H1 (cell line): ENCODE measurements around the gene ADO. TPM values are rescaled to one million over a fixed set of nuclear protein-coding genes. Genes with fewer than 3 reads are reported as not detected.

ENCODE experiments used
- BRCA1 ChIP-seq: IDR thresholded peaks from 2 replicates; pipeline ENCODE4 v1.6.1; 2012; ENCODE audit warnings: low read depth, low read length, improper control_type of control experiment
- CBX8 ChIP-seq: fragments of 300-800, 300-1000 bp; sonication (generic); IDR thresholded peaks from 2 replicates; pipeline ENCODE4 v1.7.1; 2016; ENCODE audit warnings: low read depth, low read length, borderline replicate concordance
- CHD2 ChIP-seq: IDR thresholded peaks from 2 replicates; pipeline ENCODE4 v1.6.1; 2012; ENCODE audit warnings: low read length, improper control_type of control experiment
- EGR1 ChIP-seq: IDR thresholded peaks from 2 replicates; pipeline ENCODE4 v1.6.1; 2011; ENCODE audit warnings: low read depth, low read length, borderline replicate concordance
- HDAC2 ChIP-seq, 2 experiments: fragments of 300-600 bp in 1 of 2; sonication (generic) in 1 of 2; IDR thresholded peaks; 2 replicates each; pipeline ENCODE4 v1.6.1; 2011 to 2012; ENCODE audit warnings: low read depth in 2 of 2, low read length in 2 of 2, mild to moderate bottlenecking in 2 of 2, moderate library complexity in 2 of 2, borderline replicate concordance in 1 of 2, inconsistent platforms in 1 of 2
- JUN ChIP-seq: IDR thresholded peaks from 2 replicates; pipeline ENCODE4 v1.6.1; 2011; ENCODE audit warnings: low read depth, mild to moderate bottlenecking, improper control_type of control experiment, low read length
- JUND ChIP-seq: IDR thresholded peaks from 2 replicates; pipeline ENCODE4 v1.6.1; 2011; ENCODE audit warnings: mild to moderate bottlenecking, improper control_type of control experiment, low read length
- KDM1A ChIP-seq: fragments of 200-600, 300-600 bp; sonication (generic); IDR thresholded peaks from 2 replicates; pipeline ENCODE4 v1.7.1; 2016; ENCODE audit warnings: mild to moderate bottlenecking, low read length, borderline replicate concordance
- MAFK ChIP-seq: IDR thresholded peaks from 2 replicates; pipeline ENCODE4 v1.6.1; 2012; ENCODE audit warnings: low read depth, mild to moderate bottlenecking, improper control_type of control experiment, low read length
- PHF8 ChIP-seq: fragments of 200-600 bp; sonication (generic); conservative IDR thresholded peaks from 2 replicates; pipeline ENCODE4 v1.7.1; 2012; ENCODE audit warnings: low read depth, mild to moderate bottlenecking, inconsistent platforms, low read length, moderate library complexity
- POLR2A ChIP-seq, 2 experiments: IDR thresholded peaks; 1 replicate in 1 of 2; 2 replicates in 1 of 2; pipeline ENCODE4 v1.6.1; 2011; ENCODE audit warnings: low read depth in 2 of 2, low read length in 2 of 2, mild to moderate bottlenecking in 2 of 2; ENCODE audit errors: control extremely low read depth in 1 of 2
- POLR2AphosphoS5 ChIP-seq: IDR thresholded peaks from 2 replicates; pipeline ENCODE4 v1.6.1; 2011; ENCODE audit warnings: low read depth, low read length
- POU5F1 ChIP-seq: IDR thresholded peaks from 2 replicates; pipeline ENCODE4 v1.6.1; 2011; ENCODE audit warnings: low read depth, mild to moderate bottlenecking, low read length, moderate library complexity
- RAD21 ChIP-seq, 2 experiments: IDR thresholded peaks in 1 of 2; conservative IDR thresholded peaks in 1 of 2; 2 replicates each; pipeline ENCODE4 v1.6.1; 2011; ENCODE audit warnings: low read depth in 2 of 2, low read length in 2 of 2, improper control_type of control experiment in 1 of 2, inconsistent platforms in 1 of 2, mild to moderate bottlenecking in 1 of 2, moderate library complexity in 1 of 2
- SIRT6 ChIP-seq: IDR thresholded peaks from one replicate; pipeline ENCODE4 v1.7.1; 2012; ENCODE audit warnings: low read length, inconsistent platforms
- SP1 ChIP-seq: IDR thresholded peaks from 2 replicates; pipeline ENCODE4 v1.6.1; 2011; ENCODE audit warnings: low read depth, low read length
- SP2 ChIP-seq: IDR thresholded peaks from 2 replicates; pipeline ENCODE4 v1.6.1; 2012; ENCODE audit warnings: mild to moderate bottlenecking, low read length, inconsistent platforms
- SRF ChIP-seq: IDR thresholded peaks from 2 replicates; pipeline ENCODE4 v1.6.1; 2011; ENCODE audit warnings: mild to moderate bottlenecking, low read depth, low read length, moderate library complexity
- TAF7 ChIP-seq: optimal IDR thresholded peaks from 2 replicates; pipeline ENCODE3; 2011; ENCODE audit warnings: low read depth, mild to moderate bottlenecking, inconsistent platforms, low read length, moderate library complexity, borderline replicate concordance
- TBP ChIP-seq: IDR thresholded peaks from 2 replicates; pipeline ENCODE4 v1.6.1; 2011; ENCODE audit warnings: low read depth, low read length, improper control_type of control experiment
- TEAD4 ChIP-seq: IDR thresholded peaks from 2 replicates; pipeline ENCODE4 v1.6.1; 2012; ENCODE audit warnings: low read depth, low read length, inconsistent platforms, mixed read lengths
- polyA plus RNA-seq, 7 experiments: library from polyadenylated mRNA; depleted of rRNA in 3 of 7; stranded (reverse) in 5 of 7; unstranded in 2 of 7; fragments of >200 nt in 5 of 7; fragments of 200-250 nt in 2 of 7; gene quantifications; 1 replicate in 5 of 7; 2 replicates in 1 of 7; 4 replicates in 1 of 7; pipeline versions ENCODE4 v1.2.1 to v1.2.3, GENCODE V29; 2011 to 2013; ENCODE audit warnings: missing spikeins in 2 of 7, mixed read lengths in 2 of 7
- total RNA-seq: library from RNA; stranded (reverse); fragmentation: NEBNext Ultra II Directional; extraction: Animal tissue kit (Norgen Biotek cat#: 25700); gene quantifications from 2 replicates; pipeline ENCODE4 v1.2.1, GENCODE V29; 2021
- TF ChIP-seq, protein P1 (sequence below): IDR thresholded peaks from 2 replicates; pipeline ENCODE4 v1.6.1; 2012; ENCODE audit warnings: inconsistent platforms
- TF ChIP-seq, protein P2 (sequence below): IDR thresholded peaks from 2 replicates; pipeline ENCODE4 v1.6.1; 2011; ENCODE audit warnings: low read length, improper control_type of control experiment

Gene ADO
- total and polyA plus RNA-seq, 2 of the 8 experiments (the other 6 are each of a cell fraction or from before 2014, with no cell fraction given), result 18.7 to 27.9 TPM

DNA sequence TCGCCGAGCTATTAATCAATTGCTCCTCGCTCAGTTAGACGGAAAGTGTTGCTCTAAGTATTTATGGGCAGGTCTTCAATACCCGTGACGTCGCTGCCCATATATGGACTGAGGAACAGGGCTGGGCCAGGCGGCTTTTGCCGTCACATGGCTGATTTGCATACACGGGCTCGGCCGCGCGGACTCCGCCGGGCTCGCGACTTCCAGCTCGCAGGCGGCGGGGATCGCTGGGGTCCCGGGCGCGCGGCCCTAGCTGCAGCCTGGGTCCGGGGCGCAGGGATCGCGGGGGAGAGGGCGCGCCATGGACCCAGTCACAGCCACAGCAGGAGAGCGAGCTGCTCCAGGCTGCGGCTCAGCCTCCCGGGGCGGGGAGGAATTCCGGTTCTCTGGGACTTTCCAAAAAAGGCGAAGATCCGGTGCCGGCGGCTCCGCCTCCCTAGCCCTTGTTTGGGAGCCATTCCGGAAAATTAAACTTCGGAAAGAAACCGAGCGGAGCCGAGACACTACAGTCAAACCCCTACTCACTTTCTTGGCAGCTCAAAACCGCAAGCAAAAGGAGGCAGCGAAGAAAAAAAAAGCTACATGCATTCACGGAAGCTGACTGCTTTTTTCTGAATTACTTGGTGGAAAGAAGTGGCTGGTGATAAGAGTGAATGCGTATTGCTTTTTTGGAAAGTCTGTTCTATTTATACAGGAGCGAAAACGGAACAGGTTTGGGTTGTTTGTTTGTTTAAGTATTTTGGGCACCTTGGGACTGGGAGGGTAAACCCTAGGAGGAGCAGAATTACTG is 12.0 kb downstream of the ADO start, which contains the start of gene EGR2 (continued):
- no peak for TF ChIP-seq HDAC2 (IDR thresholded peaks at IDR 0.05; ENCODE audit: borderline replicate concordance in 1 of 2, low read depth in 2 of 2, low read length in 2 of 2)
- TF ChIP-seq JUN, result no peak
- TF ChIP-seq SP2, result no peak
- TF ChIP-seq TBP, result peak; percentile 79
- TF ChIP-seq PHF8, result peak; percentile 93
- no peak for TF ChIP-seq EGR1
- TF ChIP-seq MAFK, result no peak
- TF ChIP-seq RAD21 (IDR thresholded peaks at IDR 0.05 in 1 of 2, conservative IDR thresholded peaks at IDR 0.05 in 1 of 2; ENCODE audit: low read depth in 2 of 2, low read length in 2 of 2), result peak in 1 of 2 experiments; percentile 1; a peak in 1 of 4 replicates
- no peak for TF ChIP-seq CHD2
- peak; percentile 53 to 72 for TF ChIP-seq POLR2A (IDR thresholded peaks at IDR 0.05; ENCODE audit: control extremely low read depth in 1 of 2, low read depth in 2 of 2, low read length in 2 of 2)
- TF ChIP-seq, protein P1, sequence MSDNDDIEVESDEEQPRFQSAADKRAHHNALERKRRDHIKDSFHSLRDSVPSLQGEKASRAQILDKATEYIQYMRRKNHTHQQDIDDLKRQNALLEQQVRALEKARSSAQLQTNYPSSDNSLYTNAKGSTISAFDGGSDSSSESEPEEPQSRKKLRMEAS, result peak; percentile 52; the same call in 1 of the 2 replicates
- TF ChIP-seq JUND, result no peak
- TF ChIP-seq SP1, result no peak
- no peak for TF ChIP-seq POU5F1
- no peak for TF ChIP-seq CBX8
- TF ChIP-seq KDM1A, result no peak
- peak; percentile 99 for TF ChIP-seq SRF
- no peak for TF ChIP-seq BRCA1
- TF ChIP-seq TEAD4, result peak; percentile 62; the same call in 1 of the 2 replicates
- no peak for TF ChIP-seq SIRT6
- TF ChIP-seq, protein P2, sequence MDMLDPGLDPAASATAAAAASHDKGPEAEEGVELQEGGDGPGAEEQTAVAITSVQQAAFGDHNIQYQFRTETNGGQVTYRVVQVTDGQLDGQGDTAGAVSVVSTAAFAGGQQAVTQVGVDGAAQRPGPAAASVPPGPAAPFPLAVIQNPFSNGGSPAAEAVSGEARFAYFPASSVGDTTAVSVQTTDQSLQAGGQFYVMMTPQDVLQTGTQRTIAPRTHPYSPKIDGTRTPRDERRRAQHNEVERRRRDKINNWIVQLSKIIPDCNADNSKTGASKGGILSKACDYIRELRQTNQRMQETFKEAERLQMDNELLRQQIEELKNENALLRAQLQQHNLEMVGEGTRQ, result peak; percentile 61; the same call in 1 of the 2 replicates
- TF ChIP-seq TAF7, result peak; percentile 53
- 0 out of 2 replicates have a peak, but pooled peaks have one; percentile 35 for TF ChIP-seq POLR2AphosphoS5
